Esophagus muscularis mucosa (tissue), 3 donors: ENCODE results near the gene CTNNA3.

Experiments
- POLR2A ChIP-seq: fragments of 450-650 bp; IDR thresholded peaks from one replicate; pipeline ENCODE4 v1.6.1; 2017; ENCODE audit warnings: antibody characterized with exemption, moderate library complexity, mild to moderate bottlenecking, low read depth
- TF ChIP-seq, protein P1 (sequence below), 3 experiments: fragments of 200-600 bp in 2 of 3; fragments of 450-650 bp in 1 of 3; sonication (generic) in 2 of 3; IDR thresholded peaks; one replicate each; pipeline ENCODE4 v1.5.1; 2017 to 2019; ENCODE audit warnings: antibody characterized with exemption in 3 of 3, mild to moderate bottlenecking in 2 of 3, moderate library complexity in 1 of 3

DNA sequence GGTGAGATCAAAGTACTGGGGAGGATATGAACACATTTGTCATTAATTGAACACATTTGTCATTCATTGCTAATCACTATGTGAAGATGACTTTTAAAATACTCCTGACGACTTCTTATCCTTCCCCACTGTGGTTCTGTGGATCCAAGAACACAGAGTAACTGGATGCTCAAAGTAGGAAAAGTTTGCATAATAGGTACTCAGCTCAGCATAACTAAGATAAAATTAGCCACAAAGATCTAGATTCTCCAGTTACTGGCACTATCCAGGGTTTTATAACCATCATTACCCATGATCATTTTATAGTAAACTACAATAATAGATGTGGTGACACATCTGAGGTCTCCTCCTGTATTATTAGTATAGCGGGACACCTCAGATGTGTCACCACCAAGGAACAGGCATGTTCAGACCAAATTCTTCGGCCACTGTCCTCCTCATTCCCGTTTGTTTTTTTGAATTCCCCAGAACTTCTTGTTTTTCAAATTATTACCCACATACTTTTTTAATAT is 933.7 kb downstream of the CTNNA3 start:
- TF ChIP-seq, protein P1, sequence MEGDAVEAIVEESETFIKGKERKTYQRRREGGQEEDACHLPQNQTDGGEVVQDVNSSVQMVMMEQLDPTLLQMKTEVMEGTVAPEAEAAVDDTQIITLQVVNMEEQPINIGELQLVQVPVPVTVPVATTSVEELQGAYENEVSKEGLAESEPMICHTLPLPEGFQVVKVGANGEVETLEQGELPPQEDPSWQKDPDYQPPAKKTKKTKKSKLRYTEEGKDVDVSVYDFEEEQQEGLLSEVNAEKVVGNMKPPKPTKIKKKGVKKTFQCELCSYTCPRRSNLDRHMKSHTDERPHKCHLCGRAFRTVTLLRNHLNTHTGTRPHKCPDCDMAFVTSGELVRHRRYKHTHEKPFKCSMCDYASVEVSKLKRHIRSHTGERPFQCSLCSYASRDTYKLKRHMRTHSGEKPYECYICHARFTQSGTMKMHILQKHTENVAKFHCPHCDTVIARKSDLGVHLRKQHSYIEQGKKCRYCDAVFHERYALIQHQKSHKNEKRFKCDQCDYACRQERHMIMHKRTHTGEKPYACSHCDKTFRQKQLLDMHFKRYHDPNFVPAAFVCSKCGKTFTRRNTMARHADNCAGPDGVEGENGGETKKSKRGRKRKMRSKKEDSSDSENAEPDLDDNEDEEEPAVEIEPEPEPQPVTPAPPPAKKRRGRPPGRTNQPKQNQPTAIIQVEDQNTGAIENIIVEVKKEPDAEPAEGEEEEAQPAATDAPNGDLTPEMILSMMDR (IDR thresholded peaks at IDR 0.05): no peak
- TF ChIP-seq POLR2A: no peak
